CD4-positive, alpha-beta T cell treated with Interleukin-17A for 4 hours (primary cell): ENCODE measurements around the gene LARP4B.

Experiments
- DNase-seq: peaks from one replicate; pipeline ENCODE4 v3.0.0-alpha.2; 2020; ENCODE audit warnings: mixed read lengths

The LARP4B gene

DNA sequence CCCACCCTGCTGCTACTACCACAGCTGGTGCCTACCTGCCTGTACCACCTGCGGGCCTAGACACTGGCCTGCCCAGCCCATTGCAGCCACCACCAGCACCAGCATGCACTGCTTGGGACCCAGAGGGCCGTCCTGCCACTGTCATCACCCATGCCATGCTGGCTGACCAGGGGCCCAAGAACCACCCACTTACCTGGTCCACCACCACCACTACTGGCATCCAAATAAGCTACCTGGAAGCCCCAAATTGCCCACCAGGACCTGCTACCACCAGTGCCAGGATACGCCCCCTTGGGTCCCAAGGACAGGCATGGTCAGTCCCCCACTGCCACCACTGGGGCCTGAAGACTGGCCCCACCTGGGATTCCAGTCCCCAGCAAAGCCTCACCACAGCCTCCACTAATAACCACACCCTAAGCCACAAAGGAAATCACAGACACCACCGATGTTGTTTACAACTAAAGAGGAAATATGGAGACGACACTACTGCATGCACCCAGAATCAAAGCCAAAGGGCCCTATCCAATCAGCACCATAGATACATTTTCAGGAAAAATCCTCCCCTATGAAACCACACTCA, 171.5 kb downstream of the LARP4B start:
- no peak for DNase-seq
